HG03520 (cell line): Measurements from ENCODE around the gene IFT88.
A peak's percentile ranks its signal among the peaks of the same experiment; 100 is the strongest.

ENCODE experiments used
- ATAC-seq: cut with Tn5 transposase; IDR thresholded peaks from one replicate; pipeline ENCODE4 v1.9.1; 2021; ENCODE audit warnings: mild to moderate bottlenecking, moderate library complexity; ENCODE audit not compliant: unreplicated experiment

The IFT88 gene

DNA sequence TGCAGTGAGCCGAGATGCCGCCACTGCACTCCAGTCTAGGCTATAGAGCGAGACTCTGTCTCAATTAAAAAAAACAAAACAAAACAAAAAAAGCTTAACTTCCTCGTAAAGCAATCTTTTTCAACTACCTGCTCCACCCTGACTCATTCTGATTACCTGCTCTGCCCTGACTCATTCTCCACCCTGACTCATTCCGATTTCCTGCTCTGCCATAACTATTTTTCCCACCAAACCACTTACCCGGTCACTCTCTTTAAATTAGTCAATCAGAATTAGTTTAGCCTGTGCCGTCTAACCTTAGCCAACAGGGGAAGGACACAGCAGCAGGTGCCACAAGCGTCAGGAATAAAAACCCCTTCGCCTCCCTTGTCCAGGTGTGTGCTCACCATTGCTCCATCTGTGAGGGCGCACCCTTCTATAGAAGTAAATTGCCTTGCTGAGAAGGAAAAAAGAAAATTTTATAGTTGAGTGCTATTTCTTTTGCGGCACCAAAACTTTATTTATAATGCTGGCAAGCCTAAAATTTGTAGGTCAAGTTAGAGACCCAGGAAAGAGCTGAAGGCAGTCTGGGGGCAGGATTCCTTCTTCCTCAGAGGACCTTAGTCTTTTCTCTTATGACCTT, 1.7 kb upstream of the IFT88 start:
- ATAC-seq: no peak

- ATAC-seq: peak; percentile 26
These were observed 474 bp upstream of the IFT88 start for GRCh38 chr13:20566468-20566897.

DNA sequence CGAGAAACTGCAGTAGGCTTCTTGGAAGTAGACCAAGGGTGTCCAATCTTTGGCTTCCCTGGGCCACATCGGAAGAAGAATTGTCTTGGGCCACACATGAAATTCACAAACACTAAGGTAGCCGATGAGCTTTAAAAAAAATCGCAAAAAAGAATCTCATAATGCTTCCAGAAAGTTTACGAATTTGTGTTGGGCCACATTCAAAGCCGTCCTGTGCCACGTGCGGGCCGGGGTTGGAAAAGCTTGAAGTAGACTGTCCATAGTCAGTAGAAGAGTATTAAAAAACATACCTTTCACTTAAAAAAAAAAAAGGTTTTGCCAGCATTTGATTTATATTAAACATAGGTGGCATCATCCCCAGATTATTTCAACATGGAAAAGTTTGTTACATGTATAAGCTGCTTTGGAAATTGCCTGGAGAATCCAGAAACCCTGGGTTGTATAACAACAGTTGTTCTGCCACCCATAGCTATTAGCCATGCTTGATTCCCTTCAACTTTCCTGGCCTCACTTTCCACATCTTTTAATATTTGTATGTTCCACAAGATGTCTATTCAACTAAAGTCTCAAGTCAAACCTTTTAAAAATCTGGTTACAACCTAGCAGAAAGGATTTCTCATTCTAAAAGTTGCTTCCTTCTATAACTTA, 1.0 kb downstream of the IFT88 start:
- no peak for ATAC-seq

GRCh38 chr13:20570517-20570916, 3.6 kb downstream of the IFT88 start:
- ATAC-seq: no peak

DNA sequence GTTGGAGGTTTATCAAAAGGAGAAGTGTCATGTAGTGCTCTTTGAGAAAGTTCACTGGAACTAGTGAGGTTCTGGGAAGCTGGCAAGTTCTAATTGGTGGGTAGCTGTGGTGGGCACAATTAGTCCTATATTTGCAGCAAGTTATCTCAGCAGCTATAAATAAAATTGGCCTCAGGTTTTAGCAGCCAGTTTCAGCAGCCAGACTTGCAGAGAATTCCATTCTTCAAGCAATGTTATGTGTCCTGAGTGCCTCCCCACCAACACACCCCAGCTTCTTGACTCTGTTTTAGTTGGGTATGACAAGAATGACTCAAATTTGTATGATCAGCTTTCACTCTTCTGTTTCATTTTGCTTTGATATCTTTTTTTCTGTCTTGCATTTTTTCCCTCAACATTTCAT, 4.7 kb downstream of the IFT88 start:
- ATAC-seq: no peak

DNA sequence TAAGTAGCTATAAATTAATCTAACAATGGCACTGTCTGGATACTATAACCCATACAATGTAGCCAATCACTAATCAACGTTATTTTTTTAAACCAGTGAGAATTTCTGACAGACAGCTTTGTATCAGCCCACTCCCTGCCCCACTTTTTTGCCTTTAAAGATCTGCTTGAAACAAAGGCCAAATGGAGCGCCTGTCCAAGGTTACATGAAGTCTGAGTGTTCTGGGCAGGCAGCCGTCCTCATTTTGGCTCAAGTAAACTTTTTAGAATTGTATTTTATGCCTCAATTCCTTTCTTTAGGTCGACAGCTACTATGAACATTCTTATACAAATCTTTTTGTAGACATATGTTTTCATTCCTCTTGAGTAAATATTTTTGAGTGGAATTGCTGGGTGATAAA, 6.2 kb downstream of the IFT88 start:
- no peak for ATAC-seq

GRCh38 chr13:20573636-20574035, 6.7 kb downstream of the IFT88 start:
- no peak for ATAC-seq

GRCh38 chr13:20579191-20579590, 12.2 kb downstream of the IFT88 start:
- no peak for ATAC-seq

DNA sequence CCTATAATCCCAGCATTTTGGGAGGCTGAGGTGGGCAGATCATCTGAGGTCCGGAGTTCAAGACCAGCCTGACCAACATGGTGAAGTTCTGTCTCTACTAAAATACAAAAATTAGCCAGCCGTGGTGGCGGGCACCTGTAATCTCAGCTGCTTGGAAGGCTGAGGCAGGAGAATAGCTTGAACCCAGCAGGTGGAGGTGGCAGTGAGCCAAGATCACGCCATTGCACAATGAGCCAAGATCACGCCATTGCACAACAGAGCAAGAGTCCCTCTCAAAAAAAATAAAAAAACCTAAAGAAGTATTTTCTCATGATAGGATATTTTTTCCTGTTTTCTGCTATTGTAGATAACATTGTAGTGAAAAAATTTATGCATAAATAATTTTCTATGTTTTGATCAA, 13.3 kb downstream of the IFT88 start:
- ATAC-seq: no peak

DNA sequence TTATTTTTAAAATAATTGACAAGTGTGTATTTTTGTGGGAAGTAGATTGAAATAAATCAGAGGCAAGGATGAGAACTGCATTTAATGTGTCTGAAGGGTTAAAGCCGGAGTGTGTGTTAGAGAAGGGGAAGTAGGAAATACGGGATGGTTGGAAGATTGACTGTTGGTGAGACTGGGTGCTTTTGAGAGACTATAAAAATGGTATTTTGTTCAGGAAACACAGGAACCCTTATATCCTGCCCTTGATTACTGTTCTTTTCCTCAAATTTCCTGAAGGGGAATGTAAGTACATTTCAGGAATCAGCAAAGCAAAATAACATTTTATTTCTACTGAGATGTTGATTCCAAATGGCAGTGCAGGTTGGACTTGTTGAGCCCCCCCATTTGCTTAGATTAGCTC, 15.1 kb downstream of the IFT88 start:
- no peak for ATAC-seq

DNA sequence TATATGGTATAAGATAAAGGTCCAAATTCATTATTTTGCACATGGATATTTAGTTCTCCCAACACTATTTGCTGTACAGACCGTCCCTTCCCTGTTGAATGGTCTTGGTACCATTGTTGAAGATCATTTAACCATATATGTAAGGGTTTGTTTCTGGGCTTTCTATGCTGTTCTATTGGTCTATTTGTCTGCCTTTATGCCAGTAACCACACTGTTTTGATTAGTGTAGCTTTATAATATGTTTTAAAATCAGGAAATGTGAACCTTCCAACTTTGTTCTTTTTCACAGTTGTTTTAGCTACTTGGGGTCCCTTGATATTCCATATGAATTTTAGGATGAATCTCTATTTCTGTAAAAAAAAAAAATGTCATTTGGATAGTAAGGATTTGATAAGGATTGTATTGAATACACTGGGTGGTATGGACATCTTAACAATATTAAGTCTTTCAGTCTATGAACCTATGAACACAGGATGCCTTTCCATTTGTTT, 16.9 kb downstream of the IFT88 start:
- ATAC-seq: no peak

- ATAC-seq: no peak
These were observed 18.4 kb downstream of the IFT88 start for GRCh38 chr13:20585371-20585770.

GRCh38 chr13:20588529-20589110, 21.7 kb downstream of the IFT88 start:
- no peak for ATAC-seq

GRCh38 chr13:20590561-20590960, 23.6 kb downstream of the IFT88 start:
- ATAC-seq: no peak

GRCh38 chr13:20592606-20593005, 25.6 kb downstream of the IFT88 start:
- ATAC-seq: no peak

GRCh38 chr13:20594280-20594679, 27.3 kb downstream of the IFT88 start:
- no peak for ATAC-seq

- ATAC-seq: no peak
These were observed 40.1 kb downstream of the IFT88 start for GRCh38 chr13:20607015-20607414.

DNA sequence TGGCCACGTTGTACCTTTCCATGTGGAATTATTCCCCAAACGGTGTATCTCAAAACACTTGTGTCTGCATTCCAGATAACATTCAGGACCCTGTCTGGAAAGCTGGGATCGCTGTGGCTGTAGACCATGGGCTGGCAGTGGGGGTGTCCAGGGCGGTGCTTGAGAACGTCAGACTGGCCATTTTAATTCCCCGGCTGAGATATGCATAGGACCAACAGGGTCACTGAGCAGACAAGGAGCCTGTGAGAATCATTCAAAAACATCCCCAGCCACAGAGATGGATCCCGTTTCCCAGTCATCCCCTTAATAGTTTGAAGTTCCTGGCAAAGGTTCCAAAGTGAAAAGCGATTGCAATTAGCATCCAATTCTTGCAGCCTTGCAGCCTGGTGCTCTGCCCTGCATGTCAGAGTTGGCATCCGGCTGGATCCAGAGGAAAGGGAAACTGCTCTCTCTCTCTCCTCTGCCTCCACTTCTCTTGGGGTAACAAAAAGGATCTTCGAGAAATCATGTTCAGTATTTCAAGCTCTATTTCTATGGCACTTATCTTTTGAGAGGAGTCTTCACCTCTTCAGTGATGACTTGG, 41.6 kb downstream of the IFT88 start:
- ATAC-seq: no peak

GRCh38 chr13:20609145-20609544, 42.2 kb downstream of the IFT88 start:
- no peak for ATAC-seq

- ATAC-seq: no peak
These were observed 43.0 kb downstream of the IFT88 start for GRCh38 chr13:20610006-20610405.

DNA sequence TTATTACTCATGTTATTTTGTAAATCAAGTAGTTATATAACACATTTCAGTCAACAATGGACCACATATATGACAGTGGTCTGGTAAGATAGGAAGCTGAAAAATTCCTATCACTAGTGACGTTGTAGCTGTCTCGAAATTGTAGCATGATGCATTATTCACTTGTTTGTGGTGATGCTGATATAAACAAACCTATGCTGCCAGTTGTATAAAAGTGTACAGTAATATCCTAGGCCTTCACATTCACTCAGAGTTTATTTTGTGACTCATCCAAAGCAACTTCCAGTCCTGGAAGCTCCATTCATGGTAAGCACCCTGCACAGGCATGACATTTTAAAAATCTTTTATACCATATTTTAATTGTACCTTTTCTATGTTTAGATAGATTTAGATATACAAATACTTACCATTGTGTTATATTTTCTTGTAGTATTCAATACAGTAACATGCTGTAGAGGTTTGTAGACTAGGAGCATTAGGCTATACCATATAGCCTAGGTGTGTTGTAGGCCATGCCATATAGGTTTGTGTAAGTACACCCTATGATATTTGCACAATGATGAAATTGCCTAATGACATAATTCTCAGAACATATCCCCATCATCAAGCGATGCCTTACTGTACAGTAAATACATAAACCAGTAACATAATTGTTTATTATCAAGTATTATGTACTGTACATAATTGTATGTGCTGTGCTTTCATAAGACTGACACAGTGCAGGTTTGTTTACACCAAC, 49.3 kb downstream of the IFT88 start:
- no peak for ATAC-seq
